SK-N-SH treated with all-trans-retinoic acid at 6 μM for 48 hours (cell line): ENCODE results near the gene CORO6.

Experiments used
- ATAC-seq: fragments of 200-7000 bp; cut with Tn5 transposase; 3 replicates; pipeline ENCODE4 v1.9.1; 2020; ENCODE audit warnings: mild to moderate bottlenecking, moderate library complexity
- ARNTL ChIP-seq: fragments of 450-650 bp; formaldehyde crosslinking; IDR thresholded peaks from 2 replicates; pipeline ENCODE4 v1.5.0; 2020; ENCODE audit warnings: low read depth, mild to moderate bottlenecking, moderate library complexity, borderline replicate concordance
- BACH2 ChIP-seq: fragments of 250-450 bp; sonication (Bioruptor Pico); IDR thresholded peaks from 2 replicates; pipeline ENCODE4 v1.9.0; 2021; ENCODE audit warnings: mild to moderate bottlenecking, borderline replicate concordance
- CSDC2 ChIP-seq: fragments of 250-450 bp; sonication (Bioruptor Pico); IDR thresholded peaks from 2 replicates; pipeline ENCODE4 v1.5.0; 2020; ENCODE audit warnings: mild to moderate bottlenecking, moderate library complexity
- ISL1 ChIP-seq: fragments of 250-450 bp; sonication (Bioruptor Pico); IDR thresholded peaks from 2 replicates; pipeline ENCODE4 v2.1.2; 2022; ENCODE audit warnings: mild to moderate bottlenecking, moderate library complexity
- PPARA ChIP-seq: fragments of 250-450 bp; sonication (Bioruptor Pico); IDR thresholded peaks from 2 replicates; pipeline ENCODE4 v1.5.0; 2020; ENCODE audit warnings: mild to moderate bottlenecking, borderline replicate concordance
- RARB ChIP-seq: fragments of 250-450 bp; sonication (Bioruptor Pico); IDR thresholded peaks from 2 replicates; pipeline ENCODE4 v1.8.0; 2021; ENCODE audit warnings: mild to moderate bottlenecking, moderate library complexity
- SNAI2 ChIP-seq: fragments of 250-450 bp; sonication (Bioruptor Pico); IDR thresholded peaks from 2 replicates; pipeline ENCODE4 v1.5.0; 2020; ENCODE audit warnings: mild to moderate bottlenecking, moderate library complexity
- TCF4 ChIP-seq: fragments of 250-450 bp; sonication (Bioruptor Pico); IDR thresholded peaks from 2 replicates; pipeline ENCODE4 v1.8.0; 2021; ENCODE audit warnings: mild to moderate bottlenecking, moderate library complexity, borderline replicate concordance
- ZFP3 ChIP-seq: fragments of 250-450 bp; sonication (Bioruptor Pico); IDR thresholded peaks from 2 replicates; pipeline ENCODE4 v1.5.0; 2020; ENCODE audit warnings: mild to moderate bottlenecking, moderate library complexity
- ZFP30 ChIP-seq: fragments of 450-650 bp; formaldehyde crosslinking; IDR thresholded peaks from 2 replicates; pipeline ENCODE4 v1.5.0; 2022; ENCODE audit warnings: mild to moderate bottlenecking, moderate library complexity
- ZNF565 ChIP-seq: fragments of 450-650 bp; formaldehyde crosslinking; conservative IDR thresholded peaks from 2 replicates; pipeline ENCODE4 v1.5.0; 2020; ENCODE audit warnings: low read depth, mild to moderate bottlenecking, moderate library complexity
- ZNF70 ChIP-seq: fragments of 450-650 bp; formaldehyde crosslinking; IDR thresholded peaks from 2 replicates; pipeline ENCODE4 v1.5.0; 2020; ENCODE audit warnings: mild to moderate bottlenecking, moderate library complexity
- ZNF8 ChIP-seq: fragments of 450-650 bp; formaldehyde crosslinking; IDR thresholded peaks from 2 replicates; pipeline ENCODE4 v1.5.0; 2020; ENCODE audit warnings: mild to moderate bottlenecking, moderate library complexity
- TF ChIP-seq, protein P1 (sequence below): fragments of 250-450 bp; sonication (Bioruptor Pico); IDR thresholded peaks from 2 replicates; pipeline ENCODE4 v1.8.0; 2020; ENCODE audit warnings: mild to moderate bottlenecking, moderate library complexity, borderline replicate concordance
- TF ChIP-seq, protein P2 (sequence below): fragments of 250-450 bp; sonication (Bioruptor Pico); IDR thresholded peaks from 2 replicates; pipeline ENCODE4 v1.5.0; 2020; ENCODE audit warnings: mild to moderate bottlenecking, moderate library complexity
- TF ChIP-seq, protein P3 (sequence below): fragments of 250-450 bp; sonication (Bioruptor Pico); IDR thresholded peaks from 2 replicates; pipeline ENCODE4 v1.8.0; 2021; ENCODE audit warnings: low read depth, mild to moderate bottlenecking, moderate library complexity, borderline replicate concordance
- TF ChIP-seq, protein P4 (sequence below): fragments of 250-450 bp; sonication (Bioruptor Pico); IDR thresholded peaks from 2 replicates; pipeline ENCODE4 v1.5.1; 2021; ENCODE audit warnings: mild to moderate bottlenecking, moderate library complexity
- TF ChIP-seq, protein P5 (sequence below): fragments of 250-450 bp; sonication (Bioruptor Pico); IDR thresholded peaks from 2 replicates; pipeline ENCODE4 v1.5.1; 2020; ENCODE audit warnings: low read depth, mild to moderate bottlenecking, moderate library complexity

The CORO6 gene

DNA sequence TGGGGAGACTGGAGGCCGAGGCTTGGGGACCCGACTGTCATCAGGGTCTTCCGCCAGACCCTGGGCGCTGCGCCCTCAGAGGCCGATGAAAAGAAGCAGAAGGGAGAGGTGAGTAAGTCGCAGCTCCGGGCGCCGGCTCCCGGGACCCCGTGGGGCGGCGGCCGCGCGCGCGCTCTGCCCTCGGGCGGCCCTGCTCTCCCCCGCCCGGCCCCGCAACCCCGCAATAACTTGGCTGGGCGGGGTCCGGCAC lies 55.5 kb downstream of the CORO6 start:
- peak; percentile 20; the same call in 2 of the 3 replicates for ATAC-seq
- TF ChIP-seq ZNF565 (CRISPR knock-in tag) (no peak), ZFP30 (no peak)
- TF ChIP-seq, protein P1, sequence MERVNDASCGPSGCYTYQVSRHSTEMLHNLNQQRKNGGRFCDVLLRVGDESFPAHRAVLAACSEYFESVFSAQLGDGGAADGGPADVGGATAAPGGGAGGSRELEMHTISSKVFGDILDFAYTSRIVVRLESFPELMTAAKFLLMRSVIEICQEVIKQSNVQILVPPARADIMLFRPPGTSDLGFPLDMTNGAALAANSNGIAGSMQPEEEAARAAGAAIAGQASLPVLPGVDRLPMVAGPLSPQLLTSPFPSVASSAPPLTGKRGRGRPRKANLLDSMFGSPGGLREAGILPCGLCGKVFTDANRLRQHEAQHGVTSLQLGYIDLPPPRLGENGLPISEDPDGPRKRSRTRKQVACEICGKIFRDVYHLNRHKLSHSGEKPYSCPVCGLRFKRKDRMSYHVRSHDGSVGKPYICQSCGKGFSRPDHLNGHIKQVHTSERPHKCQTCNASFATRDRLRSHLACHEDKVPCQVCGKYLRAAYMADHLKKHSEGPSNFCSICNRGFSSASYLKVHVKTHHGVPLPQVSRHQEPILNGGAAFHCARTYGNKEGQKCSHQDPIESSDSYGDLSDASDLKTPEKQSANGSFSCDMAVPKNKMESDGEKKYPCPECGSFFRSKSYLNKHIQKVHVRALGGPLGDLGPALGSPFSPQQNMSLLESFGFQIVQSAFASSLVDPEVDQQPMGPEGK (CRISPR knock-in tag) = no peak

DNA sequence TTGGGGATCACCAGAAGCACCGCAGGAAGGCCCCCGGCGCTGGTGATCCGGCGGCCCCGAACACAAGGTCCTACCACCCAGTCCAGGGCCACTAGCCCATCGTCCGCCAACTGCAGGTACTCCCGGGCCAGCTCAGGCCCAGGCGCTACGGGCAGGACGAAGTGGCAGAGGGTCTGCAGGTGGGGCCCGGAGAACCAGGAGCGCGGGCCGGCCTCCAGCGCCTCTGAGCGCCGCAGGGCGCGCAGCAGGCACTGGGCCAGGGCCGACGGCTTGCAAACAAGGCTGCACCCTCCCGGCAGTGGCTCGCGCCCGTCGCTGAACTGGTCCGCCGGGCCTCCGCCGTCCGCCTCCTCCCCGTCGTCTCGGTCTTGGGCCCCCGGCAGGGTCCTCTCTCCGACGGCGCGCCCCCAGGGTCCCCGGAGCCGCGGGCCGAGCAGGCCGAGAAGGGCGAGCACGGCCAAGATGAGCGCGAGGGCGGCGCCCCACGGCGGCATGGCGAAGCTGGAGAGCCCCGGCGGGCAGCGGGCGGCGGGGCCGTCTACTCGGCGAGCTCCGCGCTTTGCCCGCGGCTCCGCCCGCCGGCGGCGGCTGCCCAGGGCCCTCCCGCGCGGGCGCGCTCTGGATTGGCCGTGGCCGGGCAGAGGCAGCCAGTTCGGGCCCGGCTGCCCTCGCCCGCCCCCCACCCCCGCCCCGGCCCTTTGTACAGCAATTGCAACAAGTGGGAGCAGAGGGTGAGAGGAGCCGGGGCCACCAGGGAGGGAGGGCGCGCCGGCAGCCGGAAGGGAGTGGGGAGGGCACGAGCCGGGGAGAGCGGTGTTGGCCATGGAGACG lies 56.0 kb downstream of the CORO6 start, which contains the start of gene ABHD15:
Gene ABHD15, minus strand, starts transcription at position 565 of the 831 bp plus-strand sequence. Its CDS starts 71 bp downstream, at position 494.
- peak; percentile 69 for ATAC-seq
- TF ChIP-seq ZFP30 = no peak
- TF ChIP-seq, all 23 proteins: peak for 0

DNA sequence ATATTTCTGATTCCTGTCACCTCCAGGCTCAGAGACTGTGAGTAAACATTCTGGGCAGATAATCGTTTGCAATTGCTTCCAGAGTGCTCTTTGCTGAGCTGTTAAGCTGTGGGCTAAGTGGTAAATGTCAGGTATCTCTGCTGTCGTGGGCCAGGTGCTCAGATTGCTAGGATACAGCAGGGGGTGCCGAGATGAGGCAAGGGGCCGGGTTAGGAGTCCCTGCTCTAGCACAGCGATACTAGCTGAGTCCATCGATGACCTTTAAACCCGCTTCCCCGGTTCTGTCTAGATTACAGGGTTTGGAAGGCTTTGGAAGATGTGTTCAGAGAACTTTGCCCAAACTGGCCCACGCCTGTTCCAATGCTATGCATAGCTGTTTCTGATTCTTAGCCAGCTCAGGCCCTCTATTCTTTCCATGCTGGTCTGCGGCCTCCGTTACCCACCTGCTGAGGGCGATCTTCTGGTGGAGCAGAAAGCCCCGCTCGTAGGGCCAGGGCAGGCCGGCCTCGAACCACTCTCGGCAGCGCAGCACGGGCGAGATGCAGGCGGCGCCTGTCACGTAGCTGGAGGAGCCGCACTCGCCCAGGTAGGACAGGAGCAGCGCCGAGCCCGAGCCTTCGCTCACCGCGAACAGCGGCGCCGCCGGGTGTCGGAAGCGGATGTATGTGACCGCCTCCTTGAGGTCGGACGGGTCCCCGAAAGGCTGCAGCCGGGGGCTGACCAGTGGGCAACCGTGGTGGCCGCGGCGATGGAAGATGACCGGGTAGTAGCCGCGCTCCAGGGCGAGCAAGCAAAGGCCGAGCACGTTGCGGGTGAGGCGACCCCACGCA lies 56.9 kb downstream of the CORO6 start:
- ATAC-seq = no peak
- TF ChIP-seq ZNF8 (CRISPR knock-in tag) (no peak), CSDC2 (CRISPR knock-in tag) (no peak), ARNTL (CRISPR knock-in tag) (no peak), ZNF565 (CRISPR knock-in tag) (no peak), SNAI2 (CRISPR knock-in tag) (no peak), BACH2 (CRISPR knock-in tag) (no peak), ZNF70 (CRISPR knock-in tag) (no peak), ZFP3 (CRISPR knock-in tag) (no peak), RARB (no peak), ISL1 (CRISPR knock-in tag) (no peak), TCF4 (CRISPR knock-in tag) (no peak), ZFP30 (no peak), PPARA (no peak)
- TF ChIP-seq, protein P2, sequence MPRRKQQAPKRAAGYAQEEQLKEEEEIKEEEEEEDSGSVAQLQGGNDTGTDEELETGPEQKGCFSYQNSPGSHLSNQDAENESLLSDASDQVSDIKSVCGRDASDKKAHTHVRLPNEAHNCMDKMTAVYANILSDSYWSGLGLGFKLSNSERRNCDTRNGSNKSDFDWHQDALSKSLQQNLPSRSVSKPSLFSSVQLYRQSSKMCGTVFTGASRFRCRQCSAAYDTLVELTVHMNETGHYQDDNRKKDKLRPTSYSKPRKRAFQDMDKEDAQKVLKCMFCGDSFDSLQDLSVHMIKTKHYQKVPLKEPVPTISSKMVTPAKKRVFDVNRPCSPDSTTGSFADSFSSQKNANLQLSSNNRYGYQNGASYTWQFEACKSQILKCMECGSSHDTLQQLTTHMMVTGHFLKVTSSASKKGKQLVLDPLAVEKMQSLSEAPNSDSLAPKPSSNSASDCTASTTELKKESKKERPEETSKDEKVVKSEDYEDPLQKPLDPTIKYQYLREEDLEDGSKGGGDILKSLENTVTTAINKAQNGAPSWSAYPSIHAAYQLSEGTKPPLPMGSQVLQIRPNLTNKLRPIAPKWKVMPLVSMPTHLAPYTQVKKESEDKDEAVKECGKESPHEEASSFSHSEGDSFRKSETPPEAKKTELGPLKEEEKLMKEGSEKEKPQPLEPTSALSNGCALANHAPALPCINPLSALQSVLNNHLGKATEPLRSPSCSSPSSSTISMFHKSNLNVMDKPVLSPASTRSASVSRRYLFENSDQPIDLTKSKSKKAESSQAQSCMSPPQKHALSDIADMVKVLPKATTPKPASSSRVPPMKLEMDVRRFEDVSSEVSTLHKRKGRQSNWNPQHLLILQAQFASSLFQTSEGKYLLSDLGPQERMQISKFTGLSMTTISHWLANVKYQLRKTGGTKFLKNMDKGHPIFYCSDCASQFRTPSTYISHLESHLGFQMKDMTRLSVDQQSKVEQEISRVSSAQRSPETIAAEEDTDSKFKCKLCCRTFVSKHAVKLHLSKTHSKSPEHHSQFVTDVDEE (CRISPR knock-in tag) = no peak
- TF ChIP-seq, protein P3, sequence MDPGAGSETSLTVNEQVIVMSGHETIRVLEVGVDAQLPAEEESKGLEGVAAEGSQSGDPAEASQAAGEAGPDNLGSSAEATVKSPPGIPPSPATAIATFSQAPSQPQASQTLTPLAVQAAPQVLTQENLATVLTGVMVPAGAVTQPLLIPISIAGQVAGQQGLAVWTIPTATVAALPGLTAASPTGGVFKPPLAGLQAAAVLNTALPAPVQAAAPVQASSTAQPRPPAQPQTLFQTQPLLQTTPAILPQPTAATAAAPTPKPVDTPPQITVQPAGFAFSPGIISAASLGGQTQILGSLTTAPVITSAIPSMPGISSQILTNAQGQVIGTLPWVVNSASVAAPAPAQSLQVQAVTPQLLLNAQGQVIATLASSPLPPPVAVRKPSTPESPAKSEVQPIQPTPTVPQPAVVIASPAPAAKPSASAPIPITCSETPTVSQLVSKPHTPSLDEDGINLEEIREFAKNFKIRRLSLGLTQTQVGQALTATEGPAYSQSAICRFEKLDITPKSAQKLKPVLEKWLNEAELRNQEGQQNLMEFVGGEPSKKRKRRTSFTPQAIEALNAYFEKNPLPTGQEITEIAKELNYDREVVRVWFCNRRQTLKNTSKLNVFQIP (CRISPR knock-in tag) = no peak
- TF ChIP-seq, protein P4, sequence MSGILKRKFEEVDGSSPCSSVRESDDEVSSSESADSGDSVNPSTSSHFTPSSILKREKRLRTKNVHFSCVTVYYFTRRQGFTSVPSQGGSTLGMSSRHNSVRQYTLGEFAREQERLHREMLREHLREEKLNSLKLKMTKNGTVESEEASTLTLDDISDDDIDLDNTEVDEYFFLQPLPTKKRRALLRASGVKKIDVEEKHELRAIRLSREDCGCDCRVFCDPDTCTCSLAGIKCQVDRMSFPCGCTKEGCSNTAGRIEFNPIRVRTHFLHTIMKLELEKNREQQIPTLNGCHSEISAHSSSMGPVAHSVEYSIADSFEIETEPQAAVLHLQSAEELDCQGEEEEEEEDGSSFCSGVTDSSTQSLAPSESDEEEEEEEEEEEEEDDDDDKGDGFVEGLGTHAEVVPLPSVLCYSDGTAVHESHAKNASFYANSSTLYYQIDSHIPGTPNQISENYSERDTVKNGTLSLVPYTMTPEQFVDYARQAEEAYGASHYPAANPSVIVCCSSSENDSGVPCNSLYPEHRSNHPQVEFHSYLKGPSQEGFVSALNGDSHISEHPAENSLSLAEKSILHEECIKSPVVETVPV (CRISPR knock-in tag) = no peak
- TF ChIP-seq, protein P5, sequence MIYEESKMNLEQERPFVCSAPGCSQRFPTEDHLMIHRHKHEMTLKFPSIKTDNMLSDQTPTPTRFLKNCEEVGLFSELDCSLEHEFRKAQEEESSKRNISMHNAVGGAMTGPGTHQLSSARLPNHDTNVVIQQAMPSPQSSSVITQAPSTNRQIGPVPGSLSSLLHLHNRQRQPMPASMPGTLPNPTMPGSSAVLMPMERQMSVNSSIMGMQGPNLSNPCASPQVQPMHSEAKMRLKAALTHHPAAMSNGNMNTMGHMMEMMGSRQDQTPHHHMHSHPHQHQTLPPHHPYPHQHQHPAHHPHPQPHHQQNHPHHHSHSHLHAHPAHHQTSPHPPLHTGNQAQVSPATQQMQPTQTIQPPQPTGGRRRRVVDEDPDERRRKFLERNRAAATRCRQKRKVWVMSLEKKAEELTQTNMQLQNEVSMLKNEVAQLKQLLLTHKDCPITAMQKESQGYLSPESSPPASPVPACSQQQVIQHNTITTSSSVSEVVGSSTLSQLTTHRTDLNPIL (CRISPR knock-in tag) = no peak
